OCI-LY7 (cell line): ENCODE data around the gene HDAC9.

Experiments
- CTCF ChIP-seq: fragments of 200-600 bp; sonication (generic); conservative IDR thresholded peaks from 2 replicates; pipeline ENCODE4 v1.5.1; 2014; ENCODE audit warnings: mild to moderate bottlenecking, antibody characterized with exemption, low read length, moderate library complexity, mixed read lengths
- EZH2phosphoT487 ChIP-seq: fragments of 200-600 bp; sonication (generic); IDR thresholded peaks from 2 replicates; pipeline ENCODE4 v1.6.1; 2018; ENCODE audit warnings: low read depth, borderline replicate concordance, mild to moderate bottlenecking, mixed run types, antibody characterized with exemption, low read length, moderate library complexity, mixed read lengths

DNA sequence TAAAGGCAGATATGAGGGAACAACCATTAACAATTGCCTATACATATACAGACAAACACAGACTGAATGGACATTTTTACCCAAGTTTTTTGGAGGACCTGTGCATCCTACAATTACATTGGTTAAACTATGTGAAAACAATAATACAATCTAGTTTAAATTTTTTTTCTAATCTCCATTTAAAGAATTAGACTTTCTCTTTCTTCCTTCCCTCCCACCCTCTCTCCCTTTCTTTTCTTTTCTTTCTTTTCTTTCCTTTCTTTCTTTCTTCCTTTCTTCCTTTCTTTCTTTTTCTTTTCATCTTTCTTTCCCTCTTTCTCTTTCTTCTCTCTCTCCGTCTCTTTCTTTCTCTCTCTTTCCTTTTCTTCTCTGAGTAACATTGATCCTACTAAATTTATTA is 183.7 kb downstream of the HDAC9 start:
- no peak for TF ChIP-seq CTCF
- TF ChIP-seq EZH2phosphoT487: no peak
